Measurements from ENCODE around the gene AAR2. TPM values are rescaled to one million over a fixed set of nuclear protein-coding genes. Genes with fewer than 3 reads are reported as not detected.

AAR2 gene
- total RNA-seq, 2 donors from 2014 or later = 16.3 to 19.4 TPM

- ATAC-seq (no peak), DNase-seq (no peak)
- intact Hi-C loops (cut with DNase I) = no loop called here
- no peak for TF ChIP-seq POLR2A (IDR thresholded peaks at IDR 0.05)
- TF ChIP-seq, protein P1, sequence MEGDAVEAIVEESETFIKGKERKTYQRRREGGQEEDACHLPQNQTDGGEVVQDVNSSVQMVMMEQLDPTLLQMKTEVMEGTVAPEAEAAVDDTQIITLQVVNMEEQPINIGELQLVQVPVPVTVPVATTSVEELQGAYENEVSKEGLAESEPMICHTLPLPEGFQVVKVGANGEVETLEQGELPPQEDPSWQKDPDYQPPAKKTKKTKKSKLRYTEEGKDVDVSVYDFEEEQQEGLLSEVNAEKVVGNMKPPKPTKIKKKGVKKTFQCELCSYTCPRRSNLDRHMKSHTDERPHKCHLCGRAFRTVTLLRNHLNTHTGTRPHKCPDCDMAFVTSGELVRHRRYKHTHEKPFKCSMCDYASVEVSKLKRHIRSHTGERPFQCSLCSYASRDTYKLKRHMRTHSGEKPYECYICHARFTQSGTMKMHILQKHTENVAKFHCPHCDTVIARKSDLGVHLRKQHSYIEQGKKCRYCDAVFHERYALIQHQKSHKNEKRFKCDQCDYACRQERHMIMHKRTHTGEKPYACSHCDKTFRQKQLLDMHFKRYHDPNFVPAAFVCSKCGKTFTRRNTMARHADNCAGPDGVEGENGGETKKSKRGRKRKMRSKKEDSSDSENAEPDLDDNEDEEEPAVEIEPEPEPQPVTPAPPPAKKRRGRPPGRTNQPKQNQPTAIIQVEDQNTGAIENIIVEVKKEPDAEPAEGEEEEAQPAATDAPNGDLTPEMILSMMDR (IDR thresholded peaks at IDR 0.05) = no peak
- no peaks in the 10 kb centered on the region for H3K27me3 ChIP-seq
- H3K4me1 ChIP-seq = peaks cover 38% of the 10 kb centered on the region
- H3K4me3 ChIP-seq = no peak overlapping the region
- H3K27ac ChIP-seq = no peak overlapping the region
- WGBS, 2 donors = 93 to 97% methylated on average over 3 to 4 of the region's 4 CpGs
- no peaks in the 10 kb centered on the region for H3K9me3 ChIP-seq
- peaks cover 0 to 25% of the 10 kb centered on the region in 2 donors for H3K36me3 ChIP-seq (replicated peaks in 1 of 2; ENCODE audit: insufficient read depth in 1 of 2, low read depth in 2 of 2)
Measured at GRCh38 chr20:36241678-36242077, 5.4 kb downstream of the AAR2 start.

- Histone ChIP-seq H3K27ac (peak overlapping the region in 1 of 4 donors; percentile 17), H3K36me3 (replicated peaks in 1 of 2; ENCODE audit: insufficient read depth in 1 of 2, low read depth in 2 of 2) (peaks cover 0 to 40% of the 10 kb centered on the region in 2 donors), H3K4me1 (peaks cover 22% of the 10 kb centered on the region), H3K9me3 (no peaks in the 10 kb centered on the region), H3K4me3 (no peak overlapping the region), H3K27me3 (no peaks in the 10 kb centered on the region)
- DNase-seq (peak; percentile 25 to 69 (median 52)), ATAC-seq (peak; percentile 45)
- 48 to 67% methylated on average over 1 of the region's 1 CpG for WGBS, 2 donors
- intact Hi-C loops (cut with DNase I) = no loop called here
- TF ChIP-seq, protein P1 (IDR thresholded peaks at IDR 0.05) = no peak
- no peak for TF ChIP-seq POLR2A (IDR thresholded peaks at IDR 0.05)
Measured at GRCh38 chr20:36243726-36244125, 7.4 kb downstream of the AAR2 start.

GRCh38 chr20:36246401-36246800 is 10.1 kb downstream of the AAR2 start:
- TF ChIP-seq, protein P1 (IDR thresholded peaks at IDR 0.05) = no peak
- TF ChIP-seq POLR2A (IDR thresholded peaks at IDR 0.05) = no peak
- no peak for DNase-seq
- H3K27ac ChIP-seq = no peak overlapping the region
- H3K27me3 ChIP-seq = no peaks in the 10 kb centered on the region
- no peaks in the 10 kb centered on the region for H3K9me3 ChIP-seq
- H3K4me1 ChIP-seq = peaks cover 16% of the 10 kb centered on the region
- ATAC-seq = no peak
- no peak overlapping the region for H3K4me3 ChIP-seq
- 91 to 92% methylated on average over 4 of the region's 4 CpGs for WGBS, 2 donors
- peaks cover 0 to 40% of the 10 kb centered on the region in 2 donors for H3K36me3 ChIP-seq (replicated peaks in 1 of 2; ENCODE audit: insufficient read depth in 1 of 2, low read depth in 2 of 2)
- intact Hi-C loops (cut with DNase I) = no loop called here

- Histone ChIP-seq H3K36me3 (replicated peaks in 1 of 2; ENCODE audit: insufficient read depth in 1 of 2, low read depth in 2 of 2) (peaks cover 0 to 37% of the 10 kb centered on the region in 2 donors), H3K27ac (no peak overlapping the region), H3K4me3 (no peak overlapping the region), H3K4me1 (peaks cover 5% of the 10 kb centered on the region), H3K27me3 (no peaks in the 10 kb centered on the region), H3K9me3 (no peaks in the 10 kb centered on the region)
- DNase-seq (no peak), ATAC-seq (no peak)
- intact Hi-C loops (cut with DNase I) = no loop called here
- TF ChIP-seq, protein P1 (IDR thresholded peaks at IDR 0.05) = no peak
- no peak for TF ChIP-seq POLR2A (IDR thresholded peaks at IDR 0.05)
- 75 to 78% methylated on average over 4 of the region's 4 CpGs for WGBS, 2 donors
Measured at GRCh38 chr20:36248836-36249235, 12.6 kb downstream of the AAR2 start.

DNA sequence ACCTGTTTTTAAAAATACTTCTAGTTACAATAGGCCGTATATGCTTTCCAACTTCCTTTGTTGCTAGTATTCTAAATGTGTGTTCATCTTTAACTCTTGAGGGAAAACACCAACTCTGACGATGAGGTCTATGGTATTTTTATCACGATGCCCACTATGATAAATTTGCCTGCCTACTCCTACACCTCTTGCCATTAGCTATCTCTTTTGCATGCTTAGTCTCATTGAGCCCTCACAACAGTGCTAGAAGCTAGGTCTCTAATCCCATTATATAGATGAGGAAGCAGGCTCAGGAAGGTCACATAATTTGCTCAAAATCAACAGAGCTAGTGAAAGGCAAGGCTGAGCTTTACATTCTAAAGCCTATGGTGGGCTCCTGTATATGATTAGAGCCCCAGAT is 13.2 kb downstream of the AAR2 start:
- no peak for ATAC-seq
- H3K4me1 ChIP-seq = no peaks in the 10 kb centered on the region
- intact Hi-C loops (cut with DNase I) = no loop called here
- H3K36me3 ChIP-seq (replicated peaks in 1 of 2; ENCODE audit: insufficient read depth in 1 of 2, low read depth in 2 of 2) = peaks cover 0 to 37% of the 10 kb centered on the region in 2 donors
- DNase-seq = no peak
- no peaks in the 10 kb centered on the region for H3K27me3 ChIP-seq
- H3K9me3 ChIP-seq = no peaks in the 10 kb centered on the region
- WGBS, 2 donors = 76 to 78% methylated on average over 3 of the region's 3 CpGs
- no peak overlapping the region for H3K4me3 ChIP-seq
- H3K27ac ChIP-seq = no peak overlapping the region
- TF ChIP-seq, protein P1 (IDR thresholded peaks at IDR 0.05) = no peak
- no peak for TF ChIP-seq POLR2A (IDR thresholded peaks at IDR 0.05)

Measured in body of pancreas (tissue), 4 donors.